Thyroid gland (tissue), 4 donors: ENCODE measurements around the gene ARHGAP8.

Source experiments
- POLR2A ChIP-seq, 2 donors: fragments of 450-650 bp; IDR thresholded peaks; one replicate each; pipeline ENCODE4 v1.6.1; 2017; ENCODE audit warnings: antibody characterized with exemption in 2 of 2, mild to moderate bottlenecking in 2 of 2, moderate library complexity in 1 of 2
- TF ChIP-seq, protein P1 (sequence below), 6 experiments: fragments of 200-600 bp in 3 of 6; fragments of 450-650 bp in 3 of 6; sonication (generic) in 3 of 6; IDR thresholded peaks; one replicate each; pipeline ENCODE4 v1.5.1; 2016 to 2019; ENCODE audit warnings: antibody characterized with exemption in 6 of 6, mild to moderate bottlenecking in 2 of 6, inconsistent platforms in 1 of 6, moderate library complexity in 1 of 6

GRCh38 chr22:44809456-44809855 is 57.1 kb downstream of the ARHGAP8 start:
- TF ChIP-seq, protein P1, sequence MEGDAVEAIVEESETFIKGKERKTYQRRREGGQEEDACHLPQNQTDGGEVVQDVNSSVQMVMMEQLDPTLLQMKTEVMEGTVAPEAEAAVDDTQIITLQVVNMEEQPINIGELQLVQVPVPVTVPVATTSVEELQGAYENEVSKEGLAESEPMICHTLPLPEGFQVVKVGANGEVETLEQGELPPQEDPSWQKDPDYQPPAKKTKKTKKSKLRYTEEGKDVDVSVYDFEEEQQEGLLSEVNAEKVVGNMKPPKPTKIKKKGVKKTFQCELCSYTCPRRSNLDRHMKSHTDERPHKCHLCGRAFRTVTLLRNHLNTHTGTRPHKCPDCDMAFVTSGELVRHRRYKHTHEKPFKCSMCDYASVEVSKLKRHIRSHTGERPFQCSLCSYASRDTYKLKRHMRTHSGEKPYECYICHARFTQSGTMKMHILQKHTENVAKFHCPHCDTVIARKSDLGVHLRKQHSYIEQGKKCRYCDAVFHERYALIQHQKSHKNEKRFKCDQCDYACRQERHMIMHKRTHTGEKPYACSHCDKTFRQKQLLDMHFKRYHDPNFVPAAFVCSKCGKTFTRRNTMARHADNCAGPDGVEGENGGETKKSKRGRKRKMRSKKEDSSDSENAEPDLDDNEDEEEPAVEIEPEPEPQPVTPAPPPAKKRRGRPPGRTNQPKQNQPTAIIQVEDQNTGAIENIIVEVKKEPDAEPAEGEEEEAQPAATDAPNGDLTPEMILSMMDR (IDR thresholded peaks at IDR 0.05), result no peak
- no peak for TF ChIP-seq POLR2A (IDR thresholded peaks at IDR 0.05)
